ENCODE data around the gene CDCA4. TPM values are rescaled to one million over a fixed set of nuclear protein-coding genes. Genes with fewer than 3 reads are reported as not detected.

Gene CDCA4
- total RNA-seq, 1 donor from 2014 or later: 29.7 TPM

GRCh38 chr14:104967386-104968152 is 53.3 kb downstream of the CDCA4 start:
- H3K4me1 Mint-ChIP-seq (ENCODE audit: unreplicated experiment): peaks cover 4% of the 10 kb centered on the region
- no peak for DNase-seq (ENCODE audit: extremely low spot score, unreplicated experiment)
- H3K4me3 Mint-ChIP-seq: no peak overlapping the region
- TF ChIP-seq, protein P1, sequence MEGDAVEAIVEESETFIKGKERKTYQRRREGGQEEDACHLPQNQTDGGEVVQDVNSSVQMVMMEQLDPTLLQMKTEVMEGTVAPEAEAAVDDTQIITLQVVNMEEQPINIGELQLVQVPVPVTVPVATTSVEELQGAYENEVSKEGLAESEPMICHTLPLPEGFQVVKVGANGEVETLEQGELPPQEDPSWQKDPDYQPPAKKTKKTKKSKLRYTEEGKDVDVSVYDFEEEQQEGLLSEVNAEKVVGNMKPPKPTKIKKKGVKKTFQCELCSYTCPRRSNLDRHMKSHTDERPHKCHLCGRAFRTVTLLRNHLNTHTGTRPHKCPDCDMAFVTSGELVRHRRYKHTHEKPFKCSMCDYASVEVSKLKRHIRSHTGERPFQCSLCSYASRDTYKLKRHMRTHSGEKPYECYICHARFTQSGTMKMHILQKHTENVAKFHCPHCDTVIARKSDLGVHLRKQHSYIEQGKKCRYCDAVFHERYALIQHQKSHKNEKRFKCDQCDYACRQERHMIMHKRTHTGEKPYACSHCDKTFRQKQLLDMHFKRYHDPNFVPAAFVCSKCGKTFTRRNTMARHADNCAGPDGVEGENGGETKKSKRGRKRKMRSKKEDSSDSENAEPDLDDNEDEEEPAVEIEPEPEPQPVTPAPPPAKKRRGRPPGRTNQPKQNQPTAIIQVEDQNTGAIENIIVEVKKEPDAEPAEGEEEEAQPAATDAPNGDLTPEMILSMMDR (conservative IDR thresholded peaks at IDR 0.05): no peak
- no peaks in the 10 kb centered on the region for H3K9me3 Mint-ChIP-seq
- peaks cover 3% of the 10 kb centered on the region for H3K27me3 Mint-ChIP-seq
- H3K36me3 Mint-ChIP-seq: no peaks in the 10 kb centered on the region
- H3K27ac Mint-ChIP-seq: no peak overlapping the region

GRCh38 chr14:104966981-104967385 is 53.9 kb downstream of the CDCA4 start:
- H3K36me3 Mint-ChIP-seq: no peaks in the 10 kb centered on the region
- no peak overlapping the region for H3K27ac Mint-ChIP-seq
- H3K4me3 Mint-ChIP-seq: no peak overlapping the region
- H3K9me3 Mint-ChIP-seq: no peaks in the 10 kb centered on the region
- TF ChIP-seq, protein P1 (conservative IDR thresholded peaks at IDR 0.05): no peak
- peaks cover 4% of the 10 kb centered on the region for H3K4me1 Mint-ChIP-seq (ENCODE audit: unreplicated experiment)
- H3K27me3 Mint-ChIP-seq: peaks cover 5% of the 10 kb centered on the region
- no peak for DNase-seq (ENCODE audit: extremely low spot score, unreplicated experiment)

GRCh38 chr14:104966261-104966865 is 54.5 kb downstream of the CDCA4 start:
- H3K4me1 Mint-ChIP-seq (ENCODE audit: unreplicated experiment): peaks cover 4% of the 10 kb centered on the region
- H3K9me3 Mint-ChIP-seq: no peaks in the 10 kb centered on the region
- H3K4me3 Mint-ChIP-seq: no peak overlapping the region
- no peak overlapping the region for H3K27ac Mint-ChIP-seq
- DNase-seq (ENCODE audit: extremely low spot score, unreplicated experiment): no peak
- TF ChIP-seq, protein P1 (conservative IDR thresholded peaks at IDR 0.05): no peak
- no peaks in the 10 kb centered on the region for H3K36me3 Mint-ChIP-seq
- peaks cover 8% of the 10 kb centered on the region for H3K27me3 Mint-ChIP-seq

DNA sequence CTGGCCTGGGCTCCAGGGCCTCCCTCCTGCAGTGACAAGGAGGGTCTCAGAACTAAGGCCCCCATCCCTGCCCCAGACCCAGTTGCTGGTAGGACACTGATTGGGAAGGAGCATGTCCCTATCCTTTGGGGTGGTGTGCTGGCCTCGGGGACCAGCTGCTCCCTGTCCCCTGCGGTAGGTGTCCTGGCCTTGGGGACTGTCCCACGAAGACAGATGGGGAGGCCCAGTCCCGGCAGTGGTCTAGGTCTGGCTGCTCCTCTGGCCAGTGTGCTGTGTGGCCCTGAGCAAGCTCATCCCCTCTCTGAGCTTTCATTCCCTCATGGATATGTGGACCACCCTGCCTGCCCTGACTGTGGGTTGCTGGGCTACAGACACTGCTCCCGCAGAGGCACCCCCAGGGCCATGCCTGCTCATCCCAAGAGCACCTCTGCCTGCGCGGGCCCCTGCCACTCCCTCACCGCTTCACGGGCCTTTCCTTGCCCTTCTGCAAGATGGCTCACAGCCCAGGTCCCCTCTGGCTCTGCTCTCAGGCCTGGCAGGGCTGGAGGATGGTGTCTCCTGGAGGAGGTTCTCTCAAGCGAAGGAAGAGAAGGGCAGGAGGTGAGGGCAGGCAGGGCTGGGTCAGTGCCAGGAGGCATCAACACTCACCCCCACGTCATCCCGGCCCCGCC is 55.2 kb downstream of the CDCA4 start:
- no peaks in the 10 kb centered on the region for H3K36me3 Mint-ChIP-seq
- H3K9me3 Mint-ChIP-seq: no peaks in the 10 kb centered on the region
- H3K27me3 Mint-ChIP-seq: peaks cover 8% of the 10 kb centered on the region
- peaks cover 4% of the 10 kb centered on the region for H3K4me1 Mint-ChIP-seq (ENCODE audit: unreplicated experiment)
- H3K4me3 Mint-ChIP-seq: no peak overlapping the region
- TF ChIP-seq, protein P1 (conservative IDR thresholded peaks at IDR 0.05): no peak
- no peak for DNase-seq (ENCODE audit: extremely low spot score, unreplicated experiment)
- no peak overlapping the region for H3K27ac Mint-ChIP-seq

GRCh38 chr14:104964546-104964945 is 56.3 kb downstream of the CDCA4 start:
- no peak overlapping the region for H3K4me3 Mint-ChIP-seq
- peaks cover 16% of the 10 kb centered on the region for H3K27me3 Mint-ChIP-seq
- H3K4me1 Mint-ChIP-seq (ENCODE audit: unreplicated experiment): peaks cover 4% of the 10 kb centered on the region
- H3K36me3 Mint-ChIP-seq: no peaks in the 10 kb centered on the region
- no peak overlapping the region for H3K27ac Mint-ChIP-seq
- TF ChIP-seq, protein P1 (conservative IDR thresholded peaks at IDR 0.05): no peak
- DNase-seq (ENCODE audit: extremely low spot score, unreplicated experiment): no peak
- no peaks in the 10 kb centered on the region for H3K9me3 Mint-ChIP-seq

Other genes with a start within 250 kb of the CDCA4 start
- gene AKT1, start 225.3 kb downstream of the CDCA4 start, total RNA-seq (ENCODE audit: low replicate concordance): 102 and 123 TPM in 2 replicates
- 6.6 and 11.5 TPM in 2 replicates for gene ZBTB42, start 220.0 kb downstream of the CDCA4 start, total RNA-seq (ENCODE audit: low replicate concordance)
- gene CEP170B, start 155.8 kb downstream of the CDCA4 start, total RNA-seq (ENCODE audit: low replicate concordance): 26.5 and 51.5 TPM in 2 replicates
- gene PLD4, start 96.2 kb downstream of the CDCA4 start, total RNA-seq (ENCODE audit: low replicate concordance): 0.17 TPM in 2 replicates
- gene AHNAK2, start 42.7 kb downstream of the CDCA4 start, total RNA-seq (ENCODE audit: low replicate concordance): 1.1 and 2.0 TPM in 2 replicates
- gene CLBA1, start 35.3 kb downstream of the CDCA4 start, total RNA-seq (ENCODE audit: low replicate concordance): 16.2 and 18.8 TPM in 2 replicates
- 0.24 and 0.33 TPM in 2 replicates for gene GPR132, start 44.3 kb upstream of the CDCA4 start, total RNA-seq (ENCODE audit: low replicate concordance)
- 16.5 and 37.1 TPM in 2 replicates for gene JAG2, start 147.7 kb upstream of the CDCA4 start, total RNA-seq (ENCODE audit: low replicate concordance)
- 33.3 and 49.6 TPM in 2 replicates for gene NUDT14, start 160.2 kb upstream of the CDCA4 start, total RNA-seq (ENCODE audit: low replicate concordance)
- gene BTBD6, start 227.4 kb upstream of the CDCA4 start, total RNA-seq (ENCODE audit: low replicate concordance): 38.8 and 44.7 TPM in 2 replicates